Hematopoietic multipotent progenitor cell treated with erythropoietin and hydrocortisone succinate and interleukin-3 and kit ligand, for 17 days (in vitro differentiated cells): Measurements from ENCODE around the gene LONP2.
"Not testable (repeated sequence)": the region's sequence is repeated elsewhere in the genome, so short reads cannot be mapped to it uniquely, and the experiment has no call there.

Experiments
- DNase-seq: peaks from one replicate; pipeline ENCODE4 v3.0.0-alpha.2; 2015; ENCODE audit warnings: low spot score

LONP2 gene

DNA sequence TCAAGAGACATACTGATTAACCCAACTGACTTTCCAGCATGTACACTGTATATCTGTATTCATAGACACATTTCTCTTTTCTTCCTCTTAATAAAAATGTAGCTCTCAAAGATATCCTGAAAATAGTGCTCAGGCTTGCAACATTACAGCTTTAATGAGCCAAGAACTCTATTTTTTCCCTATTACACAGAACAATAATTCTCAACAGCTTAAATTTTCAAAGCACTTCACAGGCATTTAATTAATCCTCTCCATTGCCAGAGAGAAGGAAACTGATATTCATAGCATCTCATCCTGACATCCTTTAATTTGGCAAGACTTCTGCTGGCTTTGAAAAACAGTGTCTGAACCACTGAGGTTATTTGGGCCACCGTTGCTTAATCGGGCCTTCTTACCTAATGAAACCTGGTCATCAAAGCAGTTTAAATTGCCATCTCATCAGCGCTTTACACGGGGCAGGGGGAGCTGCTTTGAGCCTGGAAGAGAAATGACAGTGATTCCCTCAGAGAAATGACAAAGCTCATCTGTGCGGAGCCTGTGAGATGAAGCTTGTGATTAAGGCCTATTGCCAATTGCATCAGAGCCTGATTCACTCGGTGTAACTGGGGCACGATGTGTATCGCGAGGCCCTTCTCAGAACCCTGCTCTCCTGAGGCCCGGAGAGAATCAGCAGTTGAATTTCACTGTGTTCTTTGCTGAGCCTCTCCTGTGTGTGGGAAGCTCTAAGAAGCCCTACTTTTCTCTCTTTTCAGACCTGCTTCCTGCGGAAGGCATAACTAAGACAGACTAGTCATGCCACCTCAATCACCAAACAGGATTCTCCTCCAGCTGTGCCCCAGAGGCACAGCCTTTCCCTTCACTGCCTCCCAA lies 149.6 kb downstream of the LONP2 start:
- DNase-seq = no peak

DNA sequence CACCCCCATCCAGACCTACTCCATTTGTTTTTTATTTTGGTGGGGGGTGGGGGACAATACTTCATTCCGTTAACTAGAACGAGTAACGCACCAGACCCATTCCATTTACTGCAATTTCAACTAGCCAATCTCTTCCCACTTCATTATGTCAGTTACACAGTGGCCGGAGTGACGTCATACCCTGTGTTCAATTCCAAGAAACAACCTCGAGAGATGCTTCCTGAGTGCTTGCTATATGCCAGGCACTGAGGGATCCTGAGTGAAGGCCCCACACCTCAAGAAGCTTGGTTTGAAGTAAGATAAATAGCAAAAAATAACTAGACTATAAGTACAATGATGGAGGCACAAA lies 150.2 kb downstream of the LONP2 start:
- no peak for DNase-seq

DNA sequence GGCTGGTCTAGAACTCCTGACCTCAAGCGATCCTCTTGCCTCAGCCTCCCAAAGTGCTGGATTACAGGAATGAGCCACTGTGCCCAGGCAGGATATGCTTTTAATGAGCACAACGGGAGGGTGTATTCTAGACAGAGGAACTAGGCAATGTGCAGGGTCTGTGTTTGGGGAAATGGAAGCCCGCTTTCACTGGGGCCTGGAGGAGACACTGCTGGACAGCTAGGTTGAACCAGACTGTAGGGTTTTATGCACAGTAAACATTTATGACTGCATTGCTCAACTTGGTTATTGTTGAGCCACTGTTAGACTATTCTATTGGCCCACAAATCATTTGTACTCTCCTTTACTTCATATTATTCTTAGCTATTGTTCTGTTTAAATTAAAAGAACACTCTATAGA lies 151.3 kb downstream of the LONP2 start:
- DNase-seq = no peak

DNA sequence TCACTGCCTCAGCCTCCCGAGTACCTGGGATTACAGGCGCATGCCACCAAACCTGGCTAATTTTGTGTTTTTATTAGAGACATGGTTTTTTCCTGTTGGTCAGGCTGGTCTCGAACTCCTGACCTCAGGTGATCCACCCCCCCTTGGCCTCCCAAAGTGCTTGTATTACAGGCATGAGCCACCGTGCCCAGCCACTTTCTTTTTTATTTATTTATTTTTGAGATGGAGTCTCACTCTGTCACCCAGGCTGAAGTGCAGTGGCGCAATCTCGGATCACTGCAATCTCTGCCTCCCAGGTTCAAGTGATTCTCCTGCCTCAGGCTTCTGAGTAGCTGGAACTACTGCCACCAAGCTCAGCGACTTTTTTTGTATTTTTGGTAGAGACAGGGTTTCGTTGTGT lies 158.4 kb downstream of the LONP2 start:
- not testable (repeated sequence) for DNase-seq

DNA sequence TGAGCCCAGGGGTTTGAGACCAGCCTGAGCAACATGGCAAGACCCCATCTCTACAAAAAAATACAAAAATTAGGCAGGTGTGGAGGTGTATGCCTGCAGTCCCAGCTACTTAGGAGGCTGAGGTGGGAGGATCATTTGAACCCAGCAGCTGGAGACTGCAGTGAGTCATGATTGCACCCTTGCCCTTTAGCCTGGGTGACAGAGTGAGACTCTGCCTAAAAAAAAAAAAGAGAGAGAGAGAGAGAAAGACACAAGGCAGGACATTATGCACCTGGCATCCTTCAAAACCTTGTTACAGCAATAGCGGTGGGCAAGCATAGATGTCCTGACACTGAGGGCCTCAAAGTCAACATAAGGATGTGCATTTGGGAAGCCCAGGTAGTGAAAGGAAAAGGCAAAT lies 161.1 kb downstream of the LONP2 start:
- no peak for DNase-seq

DNA sequence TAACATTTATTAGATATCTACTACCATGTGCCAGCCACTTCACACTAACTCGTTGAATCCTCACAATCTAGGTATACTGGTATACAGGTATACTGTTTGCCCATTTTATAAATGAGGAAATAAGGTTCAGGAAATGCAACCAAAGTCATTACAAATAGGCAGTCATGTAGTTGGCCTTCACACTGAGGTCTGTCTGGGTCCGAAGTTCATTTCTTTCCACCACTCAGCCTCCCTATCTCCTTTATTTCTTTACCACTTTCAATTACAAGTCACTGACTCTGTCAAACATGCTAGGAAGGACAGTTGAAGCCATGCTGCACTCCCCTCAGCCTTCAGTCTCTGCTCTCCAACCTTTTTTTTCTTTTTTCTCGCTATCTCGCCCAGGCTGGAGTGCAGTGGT lies 161.8 kb downstream of the LONP2 start:
- DNase-seq = no peak
